ENCODE results near the gene RABGAP1L.
"Not testable (repeated sequence)": the region's sequence is repeated elsewhere in the genome, so short reads cannot be mapped to it uniquely, and the experiment has no call there.

RABGAP1L gene

GRCh38 chr1:174469687-174470086, 310.4 kb downstream of the RABGAP1L start:
- DNase-seq = no peak

GRCh38 chr1:174479281-174479680, 320.0 kb downstream of the RABGAP1L start:
- no peak for DNase-seq

DNA sequence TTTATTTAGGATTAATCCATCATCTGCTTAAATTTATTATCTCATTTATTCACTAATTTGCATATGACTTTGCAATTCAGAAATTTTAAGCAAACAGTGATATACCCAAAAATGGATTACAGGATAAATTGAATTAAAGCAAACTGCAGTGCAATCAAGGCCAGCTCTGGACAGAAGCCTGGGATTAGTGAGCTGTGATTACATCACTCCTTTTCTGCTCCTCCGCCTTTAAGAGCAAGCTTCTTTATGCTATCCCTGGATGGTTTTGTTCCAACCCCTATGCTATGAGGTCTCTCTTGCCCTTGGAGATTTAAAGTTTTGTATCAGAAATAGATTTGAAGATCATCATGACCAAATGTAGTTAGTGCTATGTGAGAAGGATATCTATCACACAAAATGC, 321.0 kb downstream of the RABGAP1L start:
- no peak for DNase-seq

- no peak for DNase-seq
Measured at GRCh38 chr1:174491606-174492005, 332.3 kb downstream of the RABGAP1L start.

- peak; percentile 47 for DNase-seq
Measured at GRCh38 chr1:174497478-174497877, 338.2 kb downstream of the RABGAP1L start.

DNA sequence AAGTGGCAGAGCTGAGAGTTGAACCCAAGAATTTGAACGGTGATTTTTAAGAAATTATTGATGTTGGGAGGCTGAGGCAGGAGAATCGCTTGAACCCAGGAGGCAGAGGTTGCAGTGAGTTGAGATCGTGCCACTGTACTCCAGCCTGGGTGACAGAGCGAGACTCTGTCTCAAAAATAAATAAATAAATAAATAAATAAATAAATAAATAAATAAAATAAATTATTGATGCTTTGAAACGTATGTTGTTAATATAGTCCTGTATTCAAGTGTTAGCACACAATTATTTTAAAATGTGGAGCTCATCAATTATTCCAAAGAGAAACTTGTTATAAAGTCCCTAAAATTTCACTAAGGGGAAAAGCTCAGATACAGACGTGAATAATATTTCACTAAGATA, 357.4 kb downstream of the RABGAP1L start:
- DNase-seq = not testable (repeated sequence)

- DNase-seq = no peak
Measured at GRCh38 chr1:174519844-174520243, 360.5 kb downstream of the RABGAP1L start.

- no peak for DNase-seq
Measured at GRCh38 chr1:174531751-174532150, 372.4 kb downstream of the RABGAP1L start.

GRCh38 chr1:174534789-174535188, 375.5 kb downstream of the RABGAP1L start:
- DNase-seq = no peak

- no peak for DNase-seq
Measured at GRCh38 chr1:174535207-174535606, 375.9 kb downstream of the RABGAP1L start.

- not testable (repeated sequence) for DNase-seq
Measured at GRCh38 chr1:174543421-174543820, 384.1 kb downstream of the RABGAP1L start.

DNA sequence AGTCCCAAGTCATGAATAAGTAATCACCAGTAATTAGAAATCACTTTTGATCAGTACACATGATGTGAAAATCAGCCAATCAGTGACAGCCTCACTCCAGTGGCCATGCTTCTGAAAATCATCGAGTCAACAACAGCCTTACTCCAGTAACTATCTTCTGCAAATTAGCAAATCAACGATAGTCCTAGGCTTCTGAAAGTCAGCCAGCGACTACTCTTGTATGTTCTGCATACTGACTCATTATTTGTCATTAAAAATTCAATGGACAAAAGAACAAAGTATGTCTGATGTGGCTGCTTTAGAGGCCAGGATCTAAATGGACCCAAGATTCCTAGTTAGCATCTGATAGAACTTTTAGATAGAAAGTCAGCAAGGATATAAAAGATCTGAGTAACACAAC, 391.0 kb downstream of the RABGAP1L start:
- DNase-seq = no peak

GRCh38 chr1:174556392-174556791, 397.1 kb downstream of the RABGAP1L start:
- DNase-seq = no peak

GRCh38 chr1:174568551-174568950, 409.2 kb downstream of the RABGAP1L start:
- no peak for DNase-seq

GRCh38 chr1:174569240-174569639, 409.9 kb downstream of the RABGAP1L start:
- DNase-seq = no peak

GRCh38 chr1:174572771-174573170, 413.5 kb downstream of the RABGAP1L start:
- no peak for DNase-seq

DNA sequence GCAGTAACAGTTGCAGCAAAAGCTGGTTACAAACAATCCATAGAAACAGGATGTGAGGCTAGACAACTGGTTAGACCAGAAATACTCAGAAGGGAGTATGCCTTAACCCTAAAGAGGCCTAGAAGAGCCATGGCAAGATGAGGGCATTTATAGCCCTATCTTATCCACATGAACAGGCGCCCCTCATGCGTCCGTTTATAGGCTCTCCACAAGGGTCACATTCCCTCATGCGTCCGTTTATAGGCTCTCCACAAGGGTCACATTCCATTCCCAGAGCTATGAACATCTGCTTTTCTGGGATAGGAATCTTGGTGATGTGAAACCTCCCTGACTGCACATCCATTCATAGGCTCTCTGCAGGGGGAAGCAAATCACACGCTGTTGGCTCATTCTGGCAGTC, 416.8 kb downstream of the RABGAP1L start:
- not testable (repeated sequence) for DNase-seq

GRCh38 chr1:174577681-174578080, 418.4 kb downstream of the RABGAP1L start:
- DNase-seq = no peak

GRCh38 chr1:174580801-174581200, 421.5 kb downstream of the RABGAP1L start:
- DNase-seq = no peak

GRCh38 chr1:174583316-174583715, 424.0 kb downstream of the RABGAP1L start:
- DNase-seq = no peak

DNA sequence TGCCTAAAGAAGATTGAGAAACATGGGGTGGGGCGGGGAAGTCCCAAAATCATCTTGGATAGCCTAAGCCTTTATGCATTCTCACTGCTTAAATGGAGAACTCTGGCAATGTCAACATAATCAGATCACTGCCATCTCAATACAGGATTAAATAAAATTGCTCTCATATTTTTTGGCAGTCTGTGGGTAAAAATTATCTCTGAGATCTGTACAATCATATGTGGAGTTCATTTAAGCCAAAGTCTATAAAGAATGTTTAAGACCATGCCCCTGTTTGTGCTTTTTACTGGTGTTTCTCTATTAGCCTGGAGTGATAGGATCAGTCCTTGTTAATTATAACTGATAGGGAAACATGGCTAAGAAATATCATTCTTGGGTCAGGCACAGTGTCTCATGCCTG, 424.8 kb downstream of the RABGAP1L start:
- DNase-seq = no peak

GRCh38 chr1:174588618-174589017, 429.3 kb downstream of the RABGAP1L start:
- DNase-seq = not testable (repeated sequence)

DNA sequence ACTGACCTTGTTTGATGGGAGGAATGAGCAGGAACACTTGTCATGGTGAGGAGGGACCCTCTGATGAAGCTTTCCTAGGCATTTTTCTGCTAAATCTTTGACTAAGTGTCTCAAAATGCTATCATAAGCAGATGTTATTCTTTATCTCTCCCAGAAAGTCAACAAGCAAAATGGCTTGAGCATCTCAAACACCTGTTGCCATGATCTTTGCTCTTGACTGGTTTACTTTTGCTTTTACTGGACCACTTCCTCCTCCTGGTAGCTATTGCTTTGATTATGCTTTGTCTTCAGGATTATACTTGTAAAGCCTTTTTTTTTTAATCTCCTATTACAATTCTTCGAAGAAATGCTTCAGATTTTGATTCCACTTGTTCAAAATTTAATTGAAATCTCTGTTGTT, 445.9 kb downstream of the RABGAP1L start:
- DNase-seq = no peak

GRCh38 chr1:174606471-174606870, 447.2 kb downstream of the RABGAP1L start:
- DNase-seq = no peak

GRCh38 chr1:174617905-174618304, 458.6 kb downstream of the RABGAP1L start:
- not testable (repeated sequence) for DNase-seq
